AML-193 (cell line): ENCODE measurements around the gene ZNF783.
A peak's percentile ranks its signal among the peaks of the same experiment; 100 is the strongest.
"Not testable (repeated sequence)": the region's sequence is repeated elsewhere in the genome, so short reads cannot be mapped to it uniquely, and the experiment has no call there.

Source experiments
- DNase-seq, 2 experiments: peaks; one replicate each; lab custom pipeline; 2025; lab: John Stamatoyannopoulos, UW

The ZNF783 gene

DNA sequence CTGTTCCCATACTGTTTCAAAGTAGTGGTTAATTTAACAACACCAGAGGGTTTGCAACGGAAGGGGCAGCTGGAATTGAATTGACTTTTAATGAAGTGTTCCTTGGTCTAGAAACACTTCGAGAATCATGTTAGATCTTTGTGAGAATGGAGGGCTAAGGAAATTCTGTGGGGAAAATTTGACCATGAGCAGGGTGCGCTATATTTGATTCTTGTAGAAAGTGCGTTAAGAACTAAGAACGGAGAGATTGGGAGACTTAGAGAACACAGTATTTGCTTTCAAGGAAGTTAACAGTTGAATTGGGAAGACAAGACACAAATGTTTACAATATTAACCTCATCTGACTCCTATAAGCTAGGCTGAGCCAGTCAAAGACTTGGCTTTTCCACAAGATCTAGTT, 21.4 kb upstream of the ZNF783 start:
- DNase-seq, result no peak

GRCh38 chr7:149241696-149242095, 20.3 kb upstream of the ZNF783 start:
- DNase-seq, result no peak

DNA sequence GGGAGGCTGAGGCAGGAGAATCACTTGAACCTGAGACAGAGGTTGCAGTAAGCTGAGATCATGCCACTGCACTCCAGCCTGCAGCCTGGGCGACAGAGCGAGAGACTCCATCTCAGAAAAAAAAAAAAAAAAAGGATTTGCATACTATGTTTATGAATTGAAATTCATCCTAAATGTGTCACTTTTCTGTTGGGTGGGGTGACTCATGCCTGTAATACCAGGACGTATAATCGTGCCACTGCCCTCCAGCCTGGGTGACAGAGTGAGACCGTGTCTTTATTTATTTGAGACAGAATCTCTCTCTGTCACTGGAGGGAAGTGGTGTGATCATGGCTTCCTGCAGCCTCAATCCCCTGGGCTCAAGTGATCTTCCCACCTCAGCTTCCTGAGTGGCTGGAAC, 16.8 kb upstream of the ZNF783 start:
- no peak for DNase-seq

DNA sequence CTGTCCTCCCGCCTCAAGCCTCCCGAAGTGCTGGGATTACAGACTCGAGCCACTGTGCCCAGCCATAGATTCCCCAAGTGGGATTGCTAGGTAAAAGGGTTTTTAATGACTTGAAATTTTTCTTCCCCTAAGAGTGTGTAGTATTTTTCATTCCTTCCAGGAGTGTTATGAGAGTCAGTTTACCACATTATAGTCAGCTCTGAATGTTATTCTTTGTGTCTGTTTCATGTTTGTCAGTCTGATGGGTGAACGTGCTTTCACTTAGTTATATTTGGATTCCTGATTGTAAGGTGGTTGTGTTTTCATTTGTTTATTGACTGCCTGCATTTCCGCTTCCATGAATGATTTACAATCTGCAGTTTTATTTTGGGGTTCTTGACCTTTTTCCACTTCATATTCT, 16.3 kb upstream of the ZNF783 start:
- no peak for DNase-seq

GRCh38 chr7:149248777-149249176, 13.2 kb upstream of the ZNF783 start:
- no peak for DNase-seq

- DNase-seq, result not testable (repeated sequence)
Observed at GRCh38 chr7:149250151-149250550, 11.8 kb upstream of the ZNF783 start.

DNA sequence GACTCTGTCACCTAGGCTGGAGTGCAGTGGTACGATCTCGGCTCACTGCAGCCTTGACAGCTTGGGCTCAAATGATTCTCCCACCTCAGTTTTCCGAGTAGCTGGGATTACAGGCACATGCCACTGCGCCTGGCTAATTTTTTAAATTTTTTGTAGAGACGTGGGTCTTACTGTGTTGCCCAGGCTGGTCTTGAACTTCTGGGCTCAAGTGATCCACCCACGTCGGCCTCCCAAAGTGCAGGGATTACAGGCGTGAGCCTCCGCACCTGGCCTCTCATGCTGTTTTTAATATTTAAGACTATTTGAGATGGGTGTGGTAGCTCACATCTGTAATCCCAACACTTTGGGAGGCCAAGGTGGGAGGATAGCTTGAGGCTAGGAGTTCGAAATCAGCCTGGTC, 10.5 kb upstream of the ZNF783 start:
- DNase-seq, result not testable (repeated sequence)

- DNase-seq, result no peak
Observed at GRCh38 chr7:149252378-149252777, 9.6 kb upstream of the ZNF783 start.

GRCh38 chr7:149253665-149254064, 8.3 kb upstream of the ZNF783 start:
- DNase-seq, result no peak

DNA sequence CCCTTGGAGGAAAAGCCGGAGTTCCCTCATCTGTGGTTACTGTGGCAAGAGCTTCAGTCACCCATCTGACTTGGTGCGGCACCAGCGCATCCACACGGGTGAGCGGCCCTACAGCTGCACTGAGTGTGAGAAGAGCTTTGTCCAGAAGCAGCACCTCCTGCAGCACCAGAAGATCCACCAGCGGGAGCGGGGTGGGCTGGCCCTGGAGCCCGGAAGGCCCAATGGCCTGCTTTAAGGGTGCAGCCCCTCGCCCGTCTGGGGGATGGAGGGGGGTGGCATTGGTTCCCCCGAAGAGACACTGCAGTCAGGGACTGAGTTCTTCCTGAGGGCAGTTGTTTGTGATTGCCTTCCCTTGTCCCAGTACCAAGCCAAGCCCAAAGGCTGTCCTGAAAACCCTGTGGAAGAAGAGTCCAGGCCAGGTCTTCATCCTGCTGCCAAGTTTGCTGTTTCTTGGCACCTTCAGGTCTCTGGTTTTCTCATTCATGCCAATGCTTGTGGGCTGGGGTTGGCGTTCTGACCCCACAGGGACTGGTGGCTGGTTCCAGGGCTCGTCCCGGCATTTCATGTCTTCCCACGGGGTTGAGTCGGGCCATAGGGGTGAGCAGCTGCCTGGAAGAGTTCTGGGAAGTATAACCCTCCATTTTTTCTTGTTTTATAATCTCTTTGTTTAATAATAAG, 7.7 kb upstream of the ZNF783 start:
- no peak for DNase-seq

DNA sequence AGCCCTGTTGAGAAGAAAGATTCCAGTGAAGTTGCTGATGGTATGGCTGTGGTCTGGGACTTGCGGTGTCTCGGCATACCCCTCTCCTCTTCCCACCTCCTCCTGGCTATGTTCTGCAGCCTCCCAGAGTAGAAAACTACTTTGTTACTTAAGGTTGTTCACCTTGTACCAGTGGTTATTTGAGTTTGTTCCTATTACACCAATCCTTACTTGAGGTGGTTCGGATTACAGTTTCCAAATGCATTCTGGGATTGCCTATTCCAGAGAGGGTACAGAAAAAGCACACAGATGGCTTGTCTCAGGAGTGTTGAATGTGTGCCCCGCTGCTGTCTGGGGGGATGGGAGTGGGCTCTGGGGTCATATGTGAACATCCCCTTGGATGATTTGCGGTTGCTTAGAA, 6.8 kb upstream of the ZNF783 start:
- no peak for DNase-seq

- DNase-seq, result no peak
Observed at GRCh38 chr7:149256568-149256967, 5.4 kb upstream of the ZNF783 start.

GRCh38 chr7:149257146-149257545, 4.8 kb upstream of the ZNF783 start:
- no peak for DNase-seq

GRCh38 chr7:149261316-149261828, 624 bp upstream of the ZNF783 start:
- peak in 1 of 2 experiments; percentile 20 for DNase-seq

DNA sequence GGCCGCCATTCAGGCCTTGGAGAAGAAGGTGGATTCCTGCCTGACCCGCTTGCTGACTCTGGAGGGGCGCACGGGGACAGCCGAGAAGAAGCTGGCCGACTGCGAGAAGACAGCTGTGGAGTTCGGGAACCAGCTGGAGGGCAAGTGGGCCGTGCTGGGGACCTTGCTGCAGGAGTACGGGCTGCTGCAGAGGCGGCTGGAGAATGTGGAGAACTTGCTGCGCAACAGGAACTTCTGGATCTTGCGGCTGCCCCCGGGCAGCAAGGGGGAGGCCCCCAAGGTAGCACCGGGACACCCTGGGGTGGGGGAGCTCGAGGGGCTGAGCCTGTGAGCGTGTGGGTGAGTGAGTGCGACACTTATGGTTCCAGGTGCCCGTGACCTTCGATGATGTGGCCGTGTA, 4.5 kb downstream of the ZNF783 start:
- no peak for DNase-seq

DNA sequence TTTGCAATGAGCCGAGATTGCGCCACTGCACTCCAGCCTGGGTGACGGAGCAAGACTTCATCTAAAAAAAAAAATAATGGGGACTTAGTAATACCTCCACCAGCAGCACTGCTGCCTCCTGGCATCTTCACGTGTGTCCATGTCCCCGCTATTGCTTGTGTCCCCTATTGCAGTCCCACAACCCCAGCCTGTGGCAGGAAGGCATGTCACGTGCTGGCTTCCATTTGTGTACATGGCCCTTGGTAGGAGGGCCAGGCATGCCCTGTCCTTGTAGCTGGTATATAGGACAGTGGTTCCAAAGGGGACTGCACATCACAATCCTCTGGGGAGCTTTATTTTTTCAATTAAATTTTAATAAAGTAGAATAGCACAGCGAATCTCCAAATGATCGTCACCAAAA, 5.7 kb downstream of the ZNF783 start:
- DNase-seq, result no peak

DNA sequence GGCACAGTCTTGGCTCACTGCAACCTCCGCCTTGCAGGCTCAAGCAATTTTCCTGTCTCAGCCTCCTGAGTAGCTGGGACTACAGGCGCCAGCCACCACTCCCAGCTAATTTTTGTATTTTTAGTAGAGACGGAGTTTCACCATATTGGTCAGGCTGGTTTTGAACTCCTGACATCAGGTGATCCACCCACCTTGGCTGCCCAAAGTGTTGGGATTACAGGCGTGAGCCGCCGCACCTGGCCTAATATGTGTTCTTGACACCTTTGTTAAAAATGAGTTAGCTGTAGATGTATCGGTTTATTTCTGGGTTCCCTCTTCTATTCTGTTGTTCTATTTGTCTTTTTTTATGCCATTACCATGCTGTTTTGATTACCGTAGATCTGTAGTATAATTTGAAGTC, 12.4 kb downstream of the ZNF783 start:
- DNase-seq, result not testable (repeated sequence)

DNA sequence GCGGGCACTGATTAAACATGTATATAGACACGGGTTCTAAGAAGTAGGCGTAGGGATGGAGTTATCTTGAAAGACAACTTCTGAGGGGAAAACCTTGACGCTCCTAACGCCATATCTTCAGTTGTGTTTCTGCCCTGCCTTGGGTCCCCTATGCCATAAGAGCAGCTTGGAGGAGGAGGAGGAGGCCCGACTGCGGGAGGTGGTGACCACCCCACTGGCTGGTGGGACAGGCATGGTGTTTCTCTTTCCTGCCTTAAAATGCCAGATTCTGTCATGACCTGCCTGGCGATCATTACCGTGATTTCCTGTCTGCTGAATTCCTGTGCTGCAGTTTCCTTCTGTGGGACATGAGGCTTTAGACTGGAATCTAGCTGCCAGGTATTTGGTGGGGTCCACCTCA, 15.9 kb downstream of the ZNF783 start:
- DNase-seq, result no peak

GRCh38 chr7:149278396-149278795, 16.4 kb downstream of the ZNF783 start:
- DNase-seq, result no peak

GRCh38 chr7:149279111-149279743, 17.2 kb downstream of the ZNF783 start:
- no peak for DNase-seq

DNA sequence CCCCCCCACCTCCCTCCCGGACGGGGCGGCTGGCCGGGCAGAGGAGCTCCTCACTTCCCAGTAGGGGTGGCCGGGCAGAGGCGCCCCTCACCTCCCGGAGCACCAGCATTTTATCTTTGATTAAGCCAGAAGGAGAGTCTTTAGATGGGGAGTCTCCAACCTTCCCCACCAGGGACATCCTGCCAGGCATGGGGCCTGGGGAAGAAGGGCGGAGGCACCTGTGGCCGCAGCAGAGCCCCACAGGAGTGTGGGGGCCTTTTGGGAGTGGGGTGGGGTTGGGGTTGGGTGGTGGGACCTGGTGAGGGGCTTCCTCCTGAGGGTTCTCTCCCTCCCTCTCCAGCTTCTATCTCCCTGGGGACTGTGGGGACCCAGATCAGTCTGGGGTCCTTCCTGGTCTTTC, 18.2 kb downstream of the ZNF783 start:
- no peak for DNase-seq

- no peak for DNase-seq
Observed at GRCh38 chr7:149280661-149281507, 18.9 kb downstream of the ZNF783 start.
